PC-3 (cell line): ENCODE data around the gene NACC2.

Experiments used
- CTCF ChIP-seq: fragments of 300-600 bp; sonication (generic); conservative IDR thresholded peaks from 2 replicates; pipeline ENCODE4 v1.5.1; 2017; ENCODE audit warnings: antibody characterized with exemption, low read depth, mild to moderate bottlenecking, low read length
- EZH2phosphoT487 ChIP-seq: fragments of 300-600 bp; sonication (generic); IDR thresholded peaks from 2 replicates; pipeline ENCODE4 v1.6.1; 2018; ENCODE audit warnings: mild to moderate bottlenecking, antibody characterized with exemption, low read length, borderline replicate concordance

- TF ChIP-seq CTCF (no peak), EZH2phosphoT487 (no peak)
Measured at GRCh38 chr9:135961277-135961715, 133.8 kb downstream of the NACC2 start, which contains the start of gene UBAC1.
